OCI-LY3 (cell line): Measurements from ENCODE around the gene GNAZ.

Source experiments
- CTCF ChIP-seq: fragments of 200-600, 300-600 bp; sonication (generic); IDR thresholded peaks from 2 replicates; pipeline ENCODE4 v1.5.1; 2014; ENCODE audit warnings: antibody characterized with exemption, low read length, low read depth
- EZH2phosphoT487 ChIP-seq: fragments of 200-600 bp; shearing (Covaris generic); IDR thresholded peaks from 2 replicates; pipeline ENCODE4 v1.6.1; 2018; ENCODE audit warnings: antibody characterized with exemption, mixed run types, low read depth

GRCh38 chr22:23157560-23158515 is 87.5 kb downstream of the GNAZ start:
- no peak for TF ChIP-seq CTCF
- no peak for TF ChIP-seq EZH2phosphoT487
